Mucosa of descending colon (tissue), 3 donors: ENCODE data around the gene TBC1D12. TPM values are rescaled to one million over a fixed set of nuclear protein-coding genes. Genes with fewer than 3 reads are reported as not detected.

ENCODE experiments used
- ATAC-seq: fragments of 200-7000 bp; cut with Tn5 transposase; one replicate; pipeline ENCODE4 v1.9.1; 2020; ENCODE audit warnings: mild to moderate bottlenecking, moderate library complexity
- DNase-seq, 3 donors: peaks; one replicate each; pipeline ENCODE4 v3.0.0-alpha.2; 2020
- H3K36me3 ChIP-seq: fragments of 200-600 bp; one replicate; pipeline ENCODE4 v1.8.0; 2021; ENCODE audit warnings: low read depth, mild to moderate bottlenecking
- H3K4me1 ChIP-seq: fragments of 200-600 bp; one replicate; pipeline ENCODE4 v1.8.0; 2021; ENCODE audit warnings: low read depth, mild to moderate bottlenecking
- H3K4me3 ChIP-seq: fragments of 200-600 bp; one replicate; pipeline ENCODE4 v1.8.0; 2021; ENCODE audit warnings: mild to moderate bottlenecking
- H3K9me3 ChIP-seq: fragments of 200-600 bp; one replicate; pipeline ENCODE4 v1.8.0; 2021; ENCODE audit warnings: mild to moderate bottlenecking
- intact Hi-C, 2 donors: fragments of 100-400 bp; cut with DNase I in 1 of 2; cut with micrococcal nuclease in 1 of 2; formaldehyde crosslinking; loops; one replicate each; pipeline versions ENCODE4 v1.11.0 to v1.11.1; 2022; cut with DNase I, micrococcal nuclease
- total RNA-seq, 3 donors: library from RNA; stranded (reverse); fragmentation: NEBNext Ultra II Directional in 2 of 3; extraction: Animal tissue kit (Norgen Biotek cat#: 25700) in 2 of 3; gene quantifications; one replicate each; pipeline versions ENCODE4 v1.2.1 to v1.2.4, GENCODE V29; 2021 to 2023
- TF ChIP-seq, protein P1 (sequence below): fragments of 200-600 bp; IDR thresholded peaks from one replicate; pipeline ENCODE4 v1.8.0; 2022; ENCODE audit warnings: antibody characterized with exemption, mild to moderate bottlenecking
- donor health status: DM: no; HTN: no; CAD: no; lungs with moderate emphysema.
- donor health status: DM: no; HTN: no; CAD: no.
- donor health status: DM: no; HTN: yes; CAD: no.

TBC1D12 gene
- total RNA-seq, 3 donors from 2014 or later, result 13.6 to 20.2 (median 18.5) TPM

DNA sequence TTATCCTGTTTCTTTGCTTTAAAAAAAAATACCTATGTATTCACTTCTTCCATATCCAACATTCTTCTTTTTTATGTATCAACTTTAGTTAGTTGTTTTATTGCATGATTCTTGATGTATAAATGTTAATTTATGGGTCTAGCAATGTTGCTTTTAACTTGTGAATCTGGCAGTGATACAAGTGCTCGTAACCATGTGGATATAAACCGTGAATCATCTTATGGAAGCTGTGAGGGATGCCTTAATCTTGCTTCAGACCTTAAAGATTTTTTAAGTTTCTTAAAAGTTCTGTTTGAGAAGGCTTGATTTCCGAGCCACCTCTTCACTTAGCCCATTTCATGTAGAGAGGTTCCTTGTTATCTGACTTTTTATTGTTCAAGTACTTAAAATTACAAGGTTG is 169.2 kb downstream of the TBC1D12 start:
- ATAC-seq, result no peak
- TF ChIP-seq, protein P1, sequence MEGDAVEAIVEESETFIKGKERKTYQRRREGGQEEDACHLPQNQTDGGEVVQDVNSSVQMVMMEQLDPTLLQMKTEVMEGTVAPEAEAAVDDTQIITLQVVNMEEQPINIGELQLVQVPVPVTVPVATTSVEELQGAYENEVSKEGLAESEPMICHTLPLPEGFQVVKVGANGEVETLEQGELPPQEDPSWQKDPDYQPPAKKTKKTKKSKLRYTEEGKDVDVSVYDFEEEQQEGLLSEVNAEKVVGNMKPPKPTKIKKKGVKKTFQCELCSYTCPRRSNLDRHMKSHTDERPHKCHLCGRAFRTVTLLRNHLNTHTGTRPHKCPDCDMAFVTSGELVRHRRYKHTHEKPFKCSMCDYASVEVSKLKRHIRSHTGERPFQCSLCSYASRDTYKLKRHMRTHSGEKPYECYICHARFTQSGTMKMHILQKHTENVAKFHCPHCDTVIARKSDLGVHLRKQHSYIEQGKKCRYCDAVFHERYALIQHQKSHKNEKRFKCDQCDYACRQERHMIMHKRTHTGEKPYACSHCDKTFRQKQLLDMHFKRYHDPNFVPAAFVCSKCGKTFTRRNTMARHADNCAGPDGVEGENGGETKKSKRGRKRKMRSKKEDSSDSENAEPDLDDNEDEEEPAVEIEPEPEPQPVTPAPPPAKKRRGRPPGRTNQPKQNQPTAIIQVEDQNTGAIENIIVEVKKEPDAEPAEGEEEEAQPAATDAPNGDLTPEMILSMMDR, result no peak
- no peaks in the 10 kb centered on the region for H3K36me3 ChIP-seq
- no peaks in the 10 kb centered on the region for H3K4me1 ChIP-seq
- H3K9me3 ChIP-seq, result no peaks in the 10 kb centered on the region
- H3K4me3 ChIP-seq, result no peak overlapping the region
- intact Hi-C loops, result no loop called here
- no peak for DNase-seq

DNA sequence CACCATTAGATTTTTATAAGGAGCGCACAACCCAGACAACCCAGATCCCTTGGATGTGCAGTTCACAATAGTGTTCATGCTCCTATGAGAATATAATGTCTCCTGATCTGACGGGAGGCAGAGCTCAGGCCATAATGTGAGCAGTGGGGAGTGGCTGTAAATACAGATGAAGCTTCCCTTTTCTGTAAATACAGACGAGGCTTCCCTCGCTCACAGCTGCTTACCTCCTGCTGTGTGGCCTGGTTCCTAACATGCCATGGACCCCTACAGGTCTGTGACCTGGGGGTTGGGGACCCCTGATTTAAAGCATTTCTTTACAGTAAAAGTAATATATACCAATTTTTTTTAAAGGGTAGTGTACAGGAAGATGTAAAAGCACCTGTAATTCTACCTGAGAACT is 176.4 kb downstream of the TBC1D12 start:
- H3K4me1 ChIP-seq, result no peaks in the 10 kb centered on the region
- intact Hi-C loops, result no loop called here
- TF ChIP-seq, protein P1, result no peak
- H3K36me3 ChIP-seq, result no peaks in the 10 kb centered on the region
- ATAC-seq, result no peak
- DNase-seq, result no peak
- H3K9me3 ChIP-seq, result no peaks in the 10 kb centered on the region
- H3K4me3 ChIP-seq, result no peak overlapping the region

DNA sequence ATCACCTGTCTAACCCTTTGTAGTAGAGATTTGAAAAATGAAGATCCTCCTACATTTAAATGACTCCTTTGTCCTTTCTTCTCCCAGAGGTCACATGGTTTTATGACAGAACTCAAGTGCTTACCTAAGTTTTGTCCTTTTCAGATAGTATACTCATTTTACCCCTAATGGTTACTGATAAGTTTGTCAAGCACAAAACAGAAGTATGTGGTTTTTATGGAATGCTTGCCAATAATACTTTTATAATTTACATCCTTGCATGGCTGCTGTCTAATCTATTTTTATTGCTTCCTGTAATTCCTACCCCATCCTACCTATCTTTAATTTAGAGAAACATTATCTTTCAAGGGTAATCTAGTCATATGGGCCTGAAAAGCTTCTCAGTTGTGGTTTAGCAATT is 180.8 kb downstream of the TBC1D12 start:
- no peak for ATAC-seq
- no peaks in the 10 kb centered on the region for H3K36me3 ChIP-seq
- DNase-seq, result no peak
- no peaks in the 10 kb centered on the region for H3K9me3 ChIP-seq
- no peak overlapping the region for H3K4me3 ChIP-seq
- intact Hi-C loops, result no loop called here
- TF ChIP-seq, protein P1, result no peak
- no peaks in the 10 kb centered on the region for H3K4me1 ChIP-seq

Other genes with a start within 250 kb of the TBC1D12 start
- 10 to 100 TPM in 2 of 3 donors, 1 to 10 TPM in 1; 7.4 to 11.9 (median 10.2) TPM for gene NOC3L, start 39.6 kb upstream of the TBC1D12 start, total RNA-seq
- gene HELLS, start 143.2 kb downstream of the TBC1D12 start, total RNA-seq, result 10 to 100 TPM in 2 of 3 donors, 1 to 10 TPM in 1; 6.4 to 33.2 (median 11.6) TPM